Glomerular visceral epithelial cell (primary cell): ENCODE measurements around the gene APC2.
"Not testable (repeated sequence)": the region's sequence is repeated elsewhere in the genome, so short reads cannot be mapped to it uniquely, and the experiment has no call there.

Experiments
- DNase-seq: peaks from one replicate; pipeline ENCODE4 v3.0.0-alpha.2; 2016; ENCODE audit errors: extremely low spot score

The APC2 gene

GRCh38 chr19:1511318-1512317 is 61.7 kb downstream of the APC2 start:
- no peak for DNase-seq

GRCh38 chr19:1512671-1513498 is 63.0 kb downstream of the APC2 start, which contains the start of gene ADAMTSL5:
TSS of gene ADAMTSL5 (minus strand) at chr19:1513019. CDS start at chr19:1510943, 2,076 bp downstream.
- DNase-seq, result peak; percentile 77

GRCh38 chr19:1513499-1514294 is 63.8 kb downstream of the APC2 start:
- peak; percentile 59 for DNase-seq

- DNase-seq, result no peak
Measured at GRCh38 chr19:1514295-1514661, 64.4 kb downstream of the APC2 start.

GRCh38 chr19:1514986-1515721 is 65.2 kb downstream of the APC2 start:
- DNase-seq, result no peak

- DNase-seq, result no peak
Measured at GRCh38 chr19:1516395-1516753, 66.5 kb downstream of the APC2 start.

- DNase-seq, result no peak
Measured at GRCh38 chr19:1518471-1518870, 68.5 kb downstream of the APC2 start.

GRCh38 chr19:1519802-1520201 is 69.9 kb downstream of the APC2 start:
- not testable (repeated sequence) for DNase-seq

GRCh38 chr19:1520203-1520780 is 70.4 kb downstream of the APC2 start:
- DNase-seq, result no peak

- DNase-seq, result no peak
Measured at GRCh38 chr19:1521636-1522035, 71.7 kb downstream of the APC2 start.

GRCh38 chr19:1522061-1522460 is 72.1 kb downstream of the APC2 start:
- no peak for DNase-seq

GRCh38 chr19:1522838-1523237 is 72.9 kb downstream of the APC2 start:
- DNase-seq, result no peak
